Measurements from ENCODE around the gene B2M. TPM values are rescaled to one million over a fixed set of nuclear protein-coding genes. Genes with fewer than 3 reads are reported as not detected.

The B2M gene
- total and polyA plus RNA-seq, 2 donors (not counting 1 experiment from before 2014, with no cell fraction given): 3,981 to 17,989 TPM

- ATAC-seq (ENCODE audit: low read depth) (no peak), DNase-seq (peak; percentile 33)
- Histone ChIP-seq H3K36me3 (replicated peaks in 1 of 2; ENCODE audit: control extremely low read depth in 1 of 2, control insufficient read depth in 1 of 2, extremely low read depth in 1 of 2, insufficient read depth in 2 of 2, low read length in 1 of 2) (peaks cover 10 to 79% of the 10 kb centered on the region in 2 experiments), H3K9me3 (ENCODE audit: control extremely low read depth in 1 of 3, control insufficient read depth in 2 of 3, insufficient read depth in 1 of 3, low read length in 2 of 3) (no peaks in the 10 kb centered on the region), H3K4me1 (ENCODE audit: control insufficient read depth in 2 of 2, insufficient read depth in 2 of 2, low read length in 2 of 2) (peaks cover 59 to 61% of the 10 kb centered on the region in 2 donors), H3K27ac (ENCODE audit: low read length in 2 of 2) (peak overlapping the region; percentile 15 to 99), H3K4me3 (ENCODE audit: control extremely low read depth in 1 of 5, extremely low read depth in 1 of 5, insufficient read depth in 1 of 5, low read depth in 2 of 5, low read length in 4 of 5) (peak overlapping the region in 4 of 5 experiments; percentile 90 to 100 (median 98)), H3K79me2 (ENCODE audit: control insufficient read depth, insufficient read depth, low read length) (peaks cover 79% of the 10 kb centered on the region), H3K27me3 (replicated peaks in 1 of 4; ENCODE audit: control extremely low read depth in 1 of 4, control insufficient read depth in 3 of 4, insufficient read depth in 4 of 4, low read length in 3 of 4) (no peaks in the 10 kb centered on the region), H3K9ac (ENCODE audit: low read length) (peak overlapping the region; percentile 99), H4K20me1 (ENCODE audit: control insufficient read depth, insufficient read depth, low read length, poor library complexity, severe bottlenecking) (peaks cover 79% of the 10 kb centered on the region), H2AFZ (ENCODE audit: insufficient read depth, low read depth, low read length, poor library complexity, severe bottlenecking) (no peak overlapping the region), H3K4me2 (replicated peaks; ENCODE audit: low read depth, low read length, poor library complexity, severe bottlenecking) (peak overlapping the region; percentile 76)
- Mint-ChIP-seq H3K9me3 (ENCODE audit: insufficient read depth) (no peaks in the 10 kb centered on the region), H3K27ac (peak overlapping the region; percentile 73), H3K27me3 (no peaks in the 10 kb centered on the region), H3K4me1 (peaks cover 61% of the 10 kb centered on the region), H3K4me3 (peak overlapping the region; percentile 89)
- POLR2A ChIA-PET: interaction anchor here (14.3 to 34.6 kb wide), 2 partner anchors 14 to 48 kb away, joined by 759 to 819 read pairs; partner anchors contain the start of genes SPG11 and TRIM69
- WGBS (ENCODE audit: insufficient coverage): 81% methylated on average over 3 of the region's 6 CpGs
- CTCF ChIA-PET: interaction anchor here (0.6 to 15.6 kb wide), 3 partner anchors 17 to 77 kb away, joined by 4 to 529 read pairs (median 353); partner anchors contain the start of genes SPG11 and TRIM69
- intact Hi-C loops (cut with micrococcal nuclease): no loop called here
- TF ChIP-seq EZH2 (IDR thresholded peaks at IDR 0.05; ENCODE audit: borderline replicate concordance, insufficient read depth, low read depth, low read length, poor library complexity, severe bottlenecking) (no peak), CTCF (IDR thresholded peaks at IDR 0.05) (no peak)
Measured at GRCh38 chr15:44715142-44715796, 4.0 kb downstream of the B2M start.
